Measurements from ENCODE around the gene RAB6C. TPM values are rescaled to one million over a fixed set of nuclear protein-coding genes. Genes with fewer than 3 reads are reported as not detected.
A peak's percentile ranks its signal among the peaks of the same experiment; 100 is the strongest.
"Not testable (repeated sequence)": the region's sequence is repeated elsewhere in the genome, so short reads cannot be mapped to it uniquely, and the experiment has no call there.

Gene RAB6C
- total and polyA plus RNA-seq, 2 experiments from 2014 or later = not detected

DNA sequence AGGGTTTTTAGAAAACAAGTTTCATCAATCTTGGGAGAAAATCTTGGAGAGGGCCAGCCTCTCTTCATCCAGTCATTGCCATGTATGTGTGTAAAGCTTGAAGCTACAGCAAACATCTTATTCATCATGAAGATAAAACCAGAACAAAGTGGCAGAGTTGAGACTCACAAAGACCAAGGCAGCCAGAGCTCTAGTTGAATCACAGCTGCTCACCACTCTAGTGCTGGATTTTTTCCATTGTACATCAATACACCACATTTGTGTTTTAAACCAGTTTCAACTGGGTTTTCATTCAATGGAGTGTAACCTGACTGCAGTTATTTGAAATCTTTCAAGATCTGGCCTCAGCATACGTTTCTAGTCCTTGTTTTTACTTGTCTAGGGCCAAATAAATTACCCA is 40.6 kb downstream of the RAB6C start:
- not testable (repeated sequence) for H3K4me1 Mint-ChIP-seq; ATAC-seq; H3K36me3 ChIP-seq (ENCODE audit: insufficient read depth); H3K36me3 Mint-ChIP-seq (ENCODE audit: low read depth); H3F3A ChIP-seq (replicated peaks; ENCODE audit: low read depth); H3K9me2 ChIP-seq (ENCODE audit: insufficient read depth); H3K4me1 ChIP-seq (ENCODE audit: insufficient read depth); H3K27me3 ChIP-seq (ENCODE audit: insufficient read depth); H4K20me1 ChIP-seq (replicated peaks; ENCODE audit: insufficient read depth); H2AFZ ChIP-seq; DNase-seq (ENCODE audit: low spot score); H3K4me3 Mint-ChIP-seq; H3K27ac ChIP-seq (ENCODE audit: low read depth); H3K9me3 Mint-ChIP-seq; H3K27me3 Mint-ChIP-seq (ENCODE audit: insufficient read depth, low read depth, poor library complexity); H3K4me3 ChIP-seq; H3K27ac Mint-ChIP-seq; H3K4me2 ChIP-seq; H3K79me2 ChIP-seq (replicated peaks; ENCODE audit: insufficient read depth)

DNA sequence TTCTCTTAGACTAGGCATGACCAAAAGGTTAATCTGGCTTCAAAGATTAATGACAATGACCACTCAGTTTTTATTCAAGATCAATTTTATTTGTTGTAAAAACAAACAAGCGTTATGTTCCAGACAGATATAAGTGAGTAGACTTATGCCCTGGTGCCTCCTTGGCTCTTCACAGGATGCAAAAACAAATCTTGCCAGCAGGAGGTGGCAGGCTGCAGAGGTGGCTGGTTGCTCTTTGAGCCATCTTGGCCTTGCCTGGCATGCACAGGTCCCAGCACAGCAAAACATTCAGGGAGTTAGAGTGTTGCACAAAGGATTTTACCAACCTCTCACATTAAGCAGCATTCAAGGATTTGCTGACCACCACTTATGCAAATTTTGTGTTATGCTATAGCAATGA is 46.5 kb downstream of the RAB6C start:
- not testable (repeated sequence) for H3K27me3 ChIP-seq (ENCODE audit: insufficient read depth); H3K27ac ChIP-seq (ENCODE audit: low read depth); H3F3A ChIP-seq (replicated peaks; ENCODE audit: low read depth); H3K4me3 Mint-ChIP-seq; H3K27ac Mint-ChIP-seq; H2AFZ ChIP-seq; H3K4me1 ChIP-seq (ENCODE audit: insufficient read depth); H3K36me3 ChIP-seq (ENCODE audit: insufficient read depth); H3K4me2 ChIP-seq; H3K36me3 Mint-ChIP-seq (ENCODE audit: low read depth); H3K4me1 Mint-ChIP-seq; H3K9me3 Mint-ChIP-seq; H3K79me2 ChIP-seq (replicated peaks; ENCODE audit: insufficient read depth); H3K4me3 ChIP-seq; H3K9me2 ChIP-seq (ENCODE audit: insufficient read depth); H3K27me3 Mint-ChIP-seq (ENCODE audit: insufficient read depth, low read depth, poor library complexity); H4K20me1 ChIP-seq (replicated peaks; ENCODE audit: insufficient read depth)
- DNase-seq (ENCODE audit: low spot score) (peak; percentile 53), ATAC-seq (0 out of 3 replicates have a peak, but pooled peaks have one; percentile 22)
- TF ChIP-seq, protein P1, sequence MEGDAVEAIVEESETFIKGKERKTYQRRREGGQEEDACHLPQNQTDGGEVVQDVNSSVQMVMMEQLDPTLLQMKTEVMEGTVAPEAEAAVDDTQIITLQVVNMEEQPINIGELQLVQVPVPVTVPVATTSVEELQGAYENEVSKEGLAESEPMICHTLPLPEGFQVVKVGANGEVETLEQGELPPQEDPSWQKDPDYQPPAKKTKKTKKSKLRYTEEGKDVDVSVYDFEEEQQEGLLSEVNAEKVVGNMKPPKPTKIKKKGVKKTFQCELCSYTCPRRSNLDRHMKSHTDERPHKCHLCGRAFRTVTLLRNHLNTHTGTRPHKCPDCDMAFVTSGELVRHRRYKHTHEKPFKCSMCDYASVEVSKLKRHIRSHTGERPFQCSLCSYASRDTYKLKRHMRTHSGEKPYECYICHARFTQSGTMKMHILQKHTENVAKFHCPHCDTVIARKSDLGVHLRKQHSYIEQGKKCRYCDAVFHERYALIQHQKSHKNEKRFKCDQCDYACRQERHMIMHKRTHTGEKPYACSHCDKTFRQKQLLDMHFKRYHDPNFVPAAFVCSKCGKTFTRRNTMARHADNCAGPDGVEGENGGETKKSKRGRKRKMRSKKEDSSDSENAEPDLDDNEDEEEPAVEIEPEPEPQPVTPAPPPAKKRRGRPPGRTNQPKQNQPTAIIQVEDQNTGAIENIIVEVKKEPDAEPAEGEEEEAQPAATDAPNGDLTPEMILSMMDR (conservative IDR thresholded peaks at IDR 0.05; ENCODE audit: low read depth in 2 of 2) = peak; percentile 10 to 60; a peak in 2 of 4 replicates

Other genes with a start within 250 kb of the RAB6C start
- gene POTEF, start 149.6 kb downstream of the RAB6C start, total RNA-seq (2014; rRNA removed; shearing (Covaris generic)) = 1.8 and 3.0 TPM in 2 replicates
- 1.0 and 1.1 TPM in 2 replicates for gene POTEF, start 149.6 kb downstream of the RAB6C start, polyA plus RNA-seq (2016; fragmentation: Nextera tagmentation; extraction: Ambion mirVana)
- 22.1 and 34.5 TPM in 2 replicates for gene CCDC74B, start 165.4 kb downstream of the RAB6C start, total RNA-seq (2014; rRNA removed; shearing (Covaris generic))
- gene CCDC74B, start 165.4 kb downstream of the RAB6C start, polyA plus RNA-seq (2016; fragmentation: Nextera tagmentation; extraction: Ambion mirVana) = 15.1 and 16.4 TPM in 2 replicates
- 87.5 and 98.6 TPM in 2 replicates for gene SMPD4, start 201.9 kb downstream of the RAB6C start, total RNA-seq (2014; rRNA removed; shearing (Covaris generic))
- 43.5 and 44.2 TPM in 2 replicates for gene SMPD4, start 201.9 kb downstream of the RAB6C start, polyA plus RNA-seq (2016; fragmentation: Nextera tagmentation; extraction: Ambion mirVana)
- 60.0 and 70.9 TPM in 2 replicates for gene MZT2B, start 202.6 kb downstream of the RAB6C start, total RNA-seq (2014; rRNA removed; shearing (Covaris generic))
- gene MZT2B, start 202.6 kb downstream of the RAB6C start, polyA plus RNA-seq (2016; fragmentation: Nextera tagmentation; extraction: Ambion mirVana) = 233 and 263 TPM in 2 replicates
- gene TUBA3E, start 218.8 kb downstream of the RAB6C start, total RNA-seq (2014; rRNA removed; shearing (Covaris generic)) = 0.21 and 0.66 TPM in 2 replicates
- gene TUBA3E, start 218.8 kb downstream of the RAB6C start, polyA plus RNA-seq (2016; fragmentation: Nextera tagmentation; extraction: Ambion mirVana) = 0.31 TPM in 1 of 2 replicates, not detected in the other